HL-60 (cell line): ENCODE data around the gene PPP4R3B.
A peak's percentile ranks its signal among the peaks of the same experiment; 100 is the strongest.

Experiments used
- GABPA ChIP-seq: IDR thresholded peaks from 2 replicates; pipeline ENCODE4 v1.6.1; 2012; ENCODE audit warnings: low read depth
- TF ChIP-seq, protein P1 (sequence below): IDR thresholded peaks from one replicate; pipeline ENCODE4 v1.5.1; 2011; ENCODE audit warnings: low read length, control low read depth, inconsistent platforms; ENCODE audit not compliant: insufficient read depth

- TF ChIP-seq GABPA = peak; percentile 41; the same call in 1 of the 2 replicates
- TF ChIP-seq, protein P1, sequence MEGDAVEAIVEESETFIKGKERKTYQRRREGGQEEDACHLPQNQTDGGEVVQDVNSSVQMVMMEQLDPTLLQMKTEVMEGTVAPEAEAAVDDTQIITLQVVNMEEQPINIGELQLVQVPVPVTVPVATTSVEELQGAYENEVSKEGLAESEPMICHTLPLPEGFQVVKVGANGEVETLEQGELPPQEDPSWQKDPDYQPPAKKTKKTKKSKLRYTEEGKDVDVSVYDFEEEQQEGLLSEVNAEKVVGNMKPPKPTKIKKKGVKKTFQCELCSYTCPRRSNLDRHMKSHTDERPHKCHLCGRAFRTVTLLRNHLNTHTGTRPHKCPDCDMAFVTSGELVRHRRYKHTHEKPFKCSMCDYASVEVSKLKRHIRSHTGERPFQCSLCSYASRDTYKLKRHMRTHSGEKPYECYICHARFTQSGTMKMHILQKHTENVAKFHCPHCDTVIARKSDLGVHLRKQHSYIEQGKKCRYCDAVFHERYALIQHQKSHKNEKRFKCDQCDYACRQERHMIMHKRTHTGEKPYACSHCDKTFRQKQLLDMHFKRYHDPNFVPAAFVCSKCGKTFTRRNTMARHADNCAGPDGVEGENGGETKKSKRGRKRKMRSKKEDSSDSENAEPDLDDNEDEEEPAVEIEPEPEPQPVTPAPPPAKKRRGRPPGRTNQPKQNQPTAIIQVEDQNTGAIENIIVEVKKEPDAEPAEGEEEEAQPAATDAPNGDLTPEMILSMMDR = no peak
Measured at GRCh38 chr2:55617175-55618024, at the start of gene PPP4R3B.
